H1 (cell line): ENCODE measurements around the gene PSMD12. TPM values are rescaled to one million over a fixed set of nuclear protein-coding genes. Genes with fewer than 3 reads are reported as not detected.

Source experiments
- CTCF ChIA-PET: fragments of 300-600 bp; sonication (Branson Sonifier 250); formaldehyde crosslinking; loops from one replicate; lab custom pipeline; 2021; ENCODE audit not compliant: partially characterized antibody; lab: Charles Lee
- POLR2A ChIA-PET: fragments of 300-600 bp; sonication (Branson Sonifier 250); formaldehyde crosslinking; loops from one replicate; lab custom pipeline; 2021; ENCODE audit warnings: inconsistent platforms; ENCODE audit not compliant: partially characterized antibody; lab: Charles Lee
- DNase-seq, 2 experiments: peaks; one replicate each; pipeline versions ENCODE4 v3.0.0 to v3.0.0-alpha.2; 2010 to 2022; ENCODE audit warnings: low spot score in 2 of 2, low read depth in 1 of 2, mixed read lengths in 1 of 2
- FAIRE-seq: peaks from 2 replicates; lab custom pipeline; 2011; peaks lifted over from hg19 to GRCh38; lab: Jason Lieb, UNC
- H2AFZ ChIP-seq: 2 replicates; pipeline ENCODE4 v1.8.1; 2012; ENCODE audit warnings: low read length, inconsistent platforms
- H2AK5ac ChIP-seq: 2 replicates; pipeline ENCODE4 v1.6.1; 2013; ENCODE audit warnings: low read depth, low read length
- H2BK120ac ChIP-seq: replicated peaks from 2 replicates; pipeline ENCODE3; 2013; ENCODE audit warnings: low read depth, low read length, inconsistent platforms
- H2BK12ac ChIP-seq: 2 replicates; pipeline ENCODE4 v1.6.1; 2013; ENCODE audit warnings: low read depth, low read length
- H2BK15ac ChIP-seq: 2 replicates; pipeline ENCODE4 v1.6.1; 2013; ENCODE audit warnings: low read length
- H2BK20ac ChIP-seq: 2 replicates; pipeline ENCODE4 v1.6.1; 2013; ENCODE audit warnings: low read length
- H2BK5ac ChIP-seq: 2 replicates; pipeline ENCODE4 v1.6.1; 2013; ENCODE audit warnings: low read depth, low read length
- H3K14ac ChIP-seq: 2 replicates; pipeline ENCODE4 v1.6.1; 2013; ENCODE audit warnings: inconsistent platforms; ENCODE audit not compliant: insufficient read length
- H3K18ac ChIP-seq: 2 replicates; pipeline ENCODE4 v1.6.1; 2013; ENCODE audit warnings: low read length; ENCODE audit errors: extremely low read depth
- H3K23ac ChIP-seq: 2 replicates; pipeline ENCODE4 v1.6.1; 2013; ENCODE audit warnings: inconsistent platforms; ENCODE audit not compliant: insufficient read length
- H3K23me2 ChIP-seq: 2 replicates; pipeline ENCODE4 v1.6.1; 2013; ENCODE audit warnings: low read depth, low read length
- H3K27ac ChIP-seq: 2 replicates; pipeline ENCODE4 v1.6.1; 2011; ENCODE audit warnings: low read depth, low read length, inconsistent platforms
- H3K27me3 ChIP-seq, 4 experiments: replicated peaks in 1 of 4; 1 replicate in 1 of 4; 2 replicates in 3 of 4; pipeline versions ENCODE4 v1.6.1 to v1.8.1; 2011 to 2013; ENCODE audit warnings: low read length in 3 of 4, mild to moderate bottlenecking in 3 of 4, inconsistent platforms in 2 of 4, mixed read lengths in 2 of 4, moderate library complexity in 1 of 4; ENCODE audit not compliant: control insufficient read depth in 3 of 4, insufficient read depth in 3 of 4; ENCODE audit errors: extremely low read depth in 1 of 4
- H3K36me3 ChIP-seq, 4 experiments: 2 replicates each; pipeline versions ENCODE4 v1.6.1 to v1.8.1; 2011 to 2013; ENCODE audit warnings: mild to moderate bottlenecking in 4 of 4, low read length in 3 of 4, moderate library complexity in 2 of 4, control low read depth in 1 of 4, inconsistent platforms in 1 of 4; ENCODE audit not compliant: insufficient read depth in 4 of 4, control insufficient read depth in 2 of 4
- H3K4ac ChIP-seq: replicated peaks from 2 replicates; pipeline ENCODE3; 2013; ENCODE audit warnings: low read length, low read depth, mixed read lengths, inconsistent platforms; ENCODE audit not compliant: insufficient read length
- H3K4me1 ChIP-seq, 4 experiments: replicated peaks in 1 of 4; 1 replicate in 1 of 4; 2 replicates in 3 of 4; pipeline versions ENCODE4 v1.6.1 to v1.8.1; 2011 to 2013; ENCODE audit warnings: low read length in 3 of 4, inconsistent platforms in 2 of 4, mixed read lengths in 1 of 4; ENCODE audit not compliant: insufficient read depth in 4 of 4, control insufficient read depth in 3 of 4
- H3K4me2 ChIP-seq, 2 experiments: 2 replicates each; pipeline versions ENCODE4 v1.6.1 to v1.8.1; 2011 to 2013; ENCODE audit warnings: low read depth in 2 of 2, low read length in 2 of 2, control low read depth in 1 of 2, inconsistent platforms in 1 of 2, mild to moderate bottlenecking in 1 of 2; ENCODE audit not compliant: insufficient read depth in 1 of 2
- H3K4me3 ChIP-seq, 4 experiments: fragments of 200-600, 300-600 bp in 1 of 4; sonication (generic), shearing (Covaris generic), sonication (Bioruptor Twin) in 1 of 4; 2 replicates each; pipeline versions ENCODE4 v1.5.1 to v1.8.1; 2011 to 2016; ENCODE audit warnings: low read length in 4 of 4, low read depth in 3 of 4, control low read depth in 2 of 4, inconsistent platforms in 2 of 4, mild to moderate bottlenecking in 2 of 4, mixed read lengths in 1 of 4, moderate library complexity in 1 of 4; ENCODE audit not compliant: insufficient read depth in 2 of 4; ENCODE audit errors: extremely low read depth in 1 of 4
- H3K56ac ChIP-seq: replicated peaks from 2 replicates; pipeline ENCODE3; 2013; ENCODE audit warnings: low read depth, mild to moderate bottlenecking, mixed read lengths, low read length, inconsistent platforms; ENCODE audit not compliant: insufficient read length
- H3K79me1 ChIP-seq: 2 replicates; pipeline ENCODE4 v1.6.1; 2013; ENCODE audit warnings: low read depth, low read length, control low read depth
- H3K79me2 ChIP-seq, 2 experiments: 2 replicates each; pipeline versions ENCODE4 v1.6.1 to v1.8.1; 2012 to 2013; ENCODE audit warnings: low read length in 2 of 2, mild to moderate bottlenecking in 2 of 2, inconsistent platforms in 1 of 2; ENCODE audit not compliant: insufficient read depth in 2 of 2, control insufficient read depth in 1 of 2
- H3K9ac ChIP-seq, 4 experiments: replicated peaks in 1 of 4; 1 replicate in 1 of 4; 2 replicates in 3 of 4; pipeline versions ENCODE4 v1.6.1 to v1.8.1; 2011 to 2013; ENCODE audit warnings: low read depth in 3 of 4, low read length in 3 of 4, control low read depth in 2 of 4, mild to moderate bottlenecking in 2 of 4, moderate library complexity in 2 of 4, inconsistent platforms in 1 of 4; ENCODE audit errors: extremely low read depth in 1 of 4
- H3K9me3 ChIP-seq, 2 experiments: 2 replicates each; pipeline versions ENCODE4 v1.6.1 to v1.8.1; 2012 to 2013; ENCODE audit warnings: mild to moderate bottlenecking in 2 of 2, moderate library complexity in 2 of 2, control low read depth in 1 of 2, inconsistent platforms in 1 of 2, low read depth in 1 of 2, low read length in 1 of 2, mixed read lengths in 1 of 2; ENCODE audit not compliant: insufficient read depth in 2 of 2
- H4K20me1 ChIP-seq, 2 experiments: replicated peaks in 1 of 2; 2 replicates each; pipeline versions ENCODE3 to v1.8.1; 2011 to 2013; ENCODE audit warnings: inconsistent platforms in 2 of 2, low read length in 2 of 2, mild to moderate bottlenecking in 1 of 2; ENCODE audit not compliant: insufficient read depth in 2 of 2, control insufficient read depth in 1 of 2
- H4K5ac ChIP-seq: 2 replicates; pipeline ENCODE4 v1.6.1; 2013; ENCODE audit warnings: low read length, low read depth, mixed read lengths, inconsistent platforms; ENCODE audit not compliant: insufficient read length
- H4K8ac ChIP-seq: 2 replicates; pipeline ENCODE4 v1.8.0; 2013; ENCODE audit warnings: mild to moderate bottlenecking, moderate library complexity, low read length, inconsistent platforms; ENCODE audit not compliant: insufficient read depth; ENCODE audit errors: extremely low read depth
- H4K91ac ChIP-seq: replicated peaks from 2 replicates; pipeline ENCODE3; 2013; ENCODE audit warnings: low read length, mixed read lengths, inconsistent platforms; ENCODE audit not compliant: insufficient read length
- BACH1 ChIP-seq: IDR thresholded peaks from 2 replicates; pipeline ENCODE4 v1.6.1; 2012; ENCODE audit warnings: low read length, improper control_type of control experiment
- CHD2 ChIP-seq: IDR thresholded peaks from 2 replicates; pipeline ENCODE4 v1.6.1; 2012; ENCODE audit warnings: low read length, improper control_type of control experiment
- E2F6 ChIP-seq: IDR thresholded peaks from 2 replicates; pipeline ENCODE4 v1.6.1; 2012; ENCODE audit warnings: inconsistent platforms
- EZH2 ChIP-seq: fragments of 200-600 bp; sonication (generic); IDR thresholded peaks from 2 replicates; pipeline ENCODE4 v1.7.1; 2012; ENCODE audit warnings: low read depth, mild to moderate bottlenecking, moderate library complexity, low read length, inconsistent platforms; ENCODE audit not compliant: severe bottlenecking
- POU5F1 ChIP-seq: IDR thresholded peaks from 2 replicates; pipeline ENCODE4 v1.6.1; 2011; ENCODE audit warnings: low read depth, mild to moderate bottlenecking, low read length, moderate library complexity
- RXRA ChIP-seq: IDR thresholded peaks from 2 replicates; pipeline ENCODE4 v1.6.1; 2011; ENCODE audit warnings: low read depth, mild to moderate bottlenecking, low read length, moderate library complexity; ENCODE audit not compliant: insufficient read depth
- SIX5 ChIP-seq: IDR thresholded peaks from 2 replicates; pipeline ENCODE4 v1.6.1; 2011; ENCODE audit warnings: mild to moderate bottlenecking, low read depth, low read length
- SP1 ChIP-seq: IDR thresholded peaks from 2 replicates; pipeline ENCODE4 v1.6.1; 2011; ENCODE audit warnings: low read depth, low read length
- SUZ12 ChIP-seq: fragments of 200-600 bp; sonication (generic); IDR thresholded peaks from 2 replicates; pipeline ENCODE4 v1.6.1; 2012; ENCODE audit warnings: mild to moderate bottlenecking, inconsistent platforms, low read length, moderate library complexity, mixed read lengths
- TAF7 ChIP-seq: optimal IDR thresholded peaks from 2 replicates; pipeline ENCODE3; 2011; ENCODE audit warnings: low read depth, mild to moderate bottlenecking, inconsistent platforms, low read length, moderate library complexity, borderline replicate concordance
- WGBS, 2 experiments: shearing (Covaris generic) in 1 of 2; methylation state at CpG; one replicate each; pipeline versions ENCODE4 v1.1.6 to v1.1.7; 2013 to 2015; ENCODE audit warnings: low lambda C conversion rate in 2 of 2, mixed read lengths in 2 of 2, inconsistent platforms in 1 of 2, low coverage in 1 of 2, missing lambda C conversion rate in 1 of 2; ENCODE audit not compliant: insufficient replicate concordance in 2 of 2, insufficient coverage in 1 of 2, insufficient read length in 1 of 2; ENCODE audit errors: extremely low coverage in 1 of 2, missing lambda C conversion rate in 1 of 2; 5-methylcytosine and 5-hydroxymethylcytosine counted together
- polyA plus RNA-seq, 7 experiments: library from polyadenylated mRNA; depleted of rRNA in 3 of 7; stranded (reverse) in 5 of 7; unstranded in 2 of 7; fragments of >200 nt in 5 of 7; fragments of 200-250 nt in 2 of 7; gene quantifications; 1 replicate in 5 of 7; 2 replicates in 1 of 7; 4 replicates in 1 of 7; pipeline versions ENCODE4 v1.2.1 to v1.2.3, GENCODE V29; 2011 to 2013; ENCODE audit warnings: missing spikeins in 2 of 7, mixed read lengths in 2 of 7
- total RNA-seq: library from RNA; stranded (reverse); fragmentation: NEBNext Ultra II Directional; extraction: Animal tissue kit (Norgen Biotek cat#: 25700); gene quantifications from 2 replicates; pipeline ENCODE4 v1.2.1, GENCODE V29; 2021

The PSMD12 gene
- total and polyA plus RNA-seq, 2 of the 8 experiments (the other 6 are each of a cell fraction or from before 2014, with no cell fraction given) = 14.0 to 82.4 TPM

GRCh38 chr17:67336859-67337258 is 29.5 kb downstream of the PSMD12 start:
- H3K27me3 ChIP-seq = no peaks in the 10 kb centered on the region
- no peak overlapping the region for H3K23ac ChIP-seq
- ChIA-PET CTCF (interaction anchor here (1.0 to 1.4 kb wide), 3 partner anchors 15 to 116 kb away, joined by 3 to 4 read pairs (median 4); no protein-coding TSS in a partner anchor), POLR2A (interaction anchor here (0.6 to 1.5 kb wide), 5 partner anchors 13 to 371 kb away, joined by 3 to 5 read pairs (median 3); no protein-coding TSS in a partner anchor)
- H3K4me2 ChIP-seq = no peak overlapping the region
- H4K8ac ChIP-seq = no peak overlapping the region
- no peak overlapping the region for H3K56ac ChIP-seq
- H3K79me1 ChIP-seq = no peaks in the 10 kb centered on the region
- peaks cover 0 to 17% (median 11%) of the 10 kb centered on the region in 4 experiments; a peak in 6 of 8 replicates for H3K36me3 ChIP-seq
- no peaks in the 10 kb centered on the region for H4K20me1 ChIP-seq
- FAIRE-seq = no peak
- H3K18ac ChIP-seq = no peak overlapping the region
- no peak overlapping the region for H3K14ac ChIP-seq
- H2AFZ ChIP-seq = no peak overlapping the region
- no peaks in the 10 kb centered on the region for H3K4me1 ChIP-seq
- no peak overlapping the region for H3K4ac ChIP-seq
- H3K4me3 ChIP-seq = no peak overlapping the region
- 91% methylated on average over 12 of the region's 12 CpGs; no CpG with 5 or more reads in 1 of the 2 experiments for WGBS, 2 experiments
- no peak overlapping the region for H2BK5ac ChIP-seq
- H4K5ac ChIP-seq = no peak overlapping the region
- no peak overlapping the region for H3K27ac ChIP-seq
- no peak overlapping the region for H2BK12ac ChIP-seq
- no peaks in the 10 kb centered on the region for H3K9me3 ChIP-seq
- TF ChIP-seq SP1 (no peak), TAF7 (no peak), EZH2 (no peak), E2F6 (no peak), SUZ12 (no peak), CHD2 (no peak), BACH1 (no peak), RXRA (no peak), POU5F1 (no peak), SIX5 (no peak)
- no peaks in the 10 kb centered on the region for H3K79me2 ChIP-seq
- no peak overlapping the region for H2BK20ac ChIP-seq
- H2BK15ac ChIP-seq = no peak overlapping the region
- H3K23me2 ChIP-seq = no peaks in the 10 kb centered on the region
- H4K91ac ChIP-seq = no peak overlapping the region
- no peak overlapping the region for H2BK120ac ChIP-seq
- peak in 1 of 2 experiments; percentile 37 for DNase-seq
- H2AK5ac ChIP-seq = no peak overlapping the region
- no peak overlapping the region for H3K9ac ChIP-seq
